LoVo (cell line): ENCODE measurements around the gene EBF3.

Experiments
- DNase-seq: peaks from one replicate; pipeline ENCODE4 v3.0.0-alpha.2; 2016; ENCODE audit warnings: low spot score

The EBF3 gene

DNA sequence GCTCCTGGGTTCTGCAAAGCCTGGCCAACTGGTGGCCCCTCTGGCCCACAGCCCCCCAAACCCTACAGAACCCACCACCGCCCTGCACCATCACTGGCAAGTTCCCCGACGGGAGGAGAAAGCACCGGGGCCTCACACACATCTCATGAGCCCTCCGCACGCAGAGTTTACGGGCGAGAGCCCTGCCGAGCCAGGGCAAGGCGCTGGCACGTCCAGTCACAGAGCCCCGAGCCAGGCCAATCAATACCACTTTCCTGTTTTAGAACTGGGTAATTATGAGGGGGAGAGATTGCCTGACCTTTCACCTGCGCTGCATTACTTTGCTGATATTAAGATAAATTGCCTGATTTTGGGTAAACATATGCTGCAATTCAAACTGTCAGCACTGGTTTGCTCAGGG is 113.3 kb downstream of the EBF3 start:
- DNase-seq: no peak

GRCh38 chr10:129850316-129850715 is 113.8 kb downstream of the EBF3 start:
- no peak for DNase-seq

DNA sequence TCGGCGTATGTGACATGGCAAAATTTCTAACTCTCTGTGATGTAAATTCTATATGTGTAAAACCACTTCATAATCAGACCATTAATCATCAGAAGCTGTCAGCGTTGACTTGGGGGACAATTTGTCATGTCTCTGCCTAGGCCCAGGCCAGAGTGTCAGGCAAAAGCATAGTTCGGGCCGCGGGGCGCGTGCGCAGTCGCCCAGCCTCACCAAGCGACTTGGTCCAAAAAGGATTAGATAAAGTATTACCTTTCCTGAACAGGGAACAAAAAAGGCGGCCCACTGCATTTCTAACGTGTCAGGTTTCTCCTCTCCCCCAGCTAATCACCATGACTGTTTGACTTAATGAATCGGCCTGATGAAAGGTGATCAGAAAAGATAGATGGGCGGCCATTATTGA is 114.2 kb downstream of the EBF3 start:
- DNase-seq: no peak

DNA sequence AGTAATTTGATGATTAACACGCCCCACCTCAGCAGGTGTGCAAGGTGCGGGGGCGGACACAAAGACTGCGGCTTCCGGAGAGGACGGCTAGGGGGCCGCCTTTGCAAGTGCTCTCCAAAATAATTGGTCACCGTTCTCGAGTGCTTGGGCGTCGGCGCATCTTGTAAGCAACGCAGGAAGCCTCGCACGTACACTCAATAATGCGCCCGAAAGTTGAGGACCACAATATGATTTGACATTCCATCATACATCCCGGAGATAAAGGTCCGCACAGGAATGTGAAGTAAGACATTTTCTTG is 114.7 kb downstream of the EBF3 start:
- no peak for DNase-seq

GRCh38 chr10:129848696-129849451 is 115.2 kb downstream of the EBF3 start:
- no peak for DNase-seq

- no peak for DNase-seq
Observed at GRCh38 chr10:129847741-129848483, 116.2 kb downstream of the EBF3 start.

- DNase-seq: no peak
Observed at GRCh38 chr10:129846991-129847391, 117.1 kb downstream of the EBF3 start.

DNA sequence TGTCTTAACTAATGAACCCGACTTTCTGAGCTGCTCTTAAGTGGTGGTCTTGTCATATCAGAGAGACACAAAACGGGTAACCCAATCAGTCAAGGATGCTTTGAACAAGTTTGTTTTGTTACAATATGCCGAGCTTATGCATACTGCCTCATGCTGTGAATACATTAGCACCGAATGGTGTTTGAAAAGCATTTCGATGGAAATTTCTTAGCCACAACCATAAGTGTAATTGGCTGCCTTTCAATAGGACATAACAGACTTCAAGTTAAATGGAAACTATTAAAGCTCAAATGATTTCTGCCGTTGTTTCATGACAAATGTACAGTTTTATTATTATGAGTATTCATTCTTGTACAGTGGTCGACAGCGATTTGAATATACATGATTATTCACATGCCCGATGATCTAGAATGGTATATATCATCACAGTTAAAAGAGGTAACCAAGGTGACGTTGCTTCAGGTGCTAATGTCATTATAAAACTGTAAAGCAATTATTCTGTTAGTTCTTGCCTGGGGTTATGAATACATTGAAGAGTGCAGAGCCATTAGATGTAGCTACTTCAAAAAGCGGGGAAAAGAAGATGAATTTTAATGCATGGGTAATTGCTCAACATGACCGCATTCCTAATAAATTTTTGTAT is 118.8 kb downstream of the EBF3 start:
- no peak for DNase-seq

GRCh38 chr10:129844216-129844766 is 119.8 kb downstream of the EBF3 start:
- DNase-seq: no peak

DNA sequence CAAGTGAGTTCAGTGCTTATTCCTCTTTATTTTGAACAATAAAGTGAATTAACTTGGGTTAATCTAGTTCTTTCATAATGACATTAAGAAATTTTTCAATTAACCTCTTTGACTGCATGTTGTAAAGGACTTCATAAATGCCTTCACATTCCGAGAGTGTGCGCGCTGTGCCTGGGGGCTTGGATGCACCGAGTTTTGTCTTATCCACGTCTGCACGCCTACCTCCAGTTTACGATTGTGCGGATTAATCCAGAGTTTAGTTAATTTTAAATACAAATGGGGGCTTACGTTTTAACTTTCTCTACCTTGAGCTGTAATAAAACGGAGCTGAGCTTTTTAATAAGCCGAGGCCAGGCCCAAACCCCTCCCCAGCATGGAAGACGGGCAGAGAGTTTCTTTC is 120.4 kb downstream of the EBF3 start:
- no peak for DNase-seq

- DNase-seq: no peak
Observed at GRCh38 chr10:129843131-129843541, 120.9 kb downstream of the EBF3 start.

- no peak for DNase-seq
Observed at GRCh38 chr10:129842031-129842430, 122.0 kb downstream of the EBF3 start.

DNA sequence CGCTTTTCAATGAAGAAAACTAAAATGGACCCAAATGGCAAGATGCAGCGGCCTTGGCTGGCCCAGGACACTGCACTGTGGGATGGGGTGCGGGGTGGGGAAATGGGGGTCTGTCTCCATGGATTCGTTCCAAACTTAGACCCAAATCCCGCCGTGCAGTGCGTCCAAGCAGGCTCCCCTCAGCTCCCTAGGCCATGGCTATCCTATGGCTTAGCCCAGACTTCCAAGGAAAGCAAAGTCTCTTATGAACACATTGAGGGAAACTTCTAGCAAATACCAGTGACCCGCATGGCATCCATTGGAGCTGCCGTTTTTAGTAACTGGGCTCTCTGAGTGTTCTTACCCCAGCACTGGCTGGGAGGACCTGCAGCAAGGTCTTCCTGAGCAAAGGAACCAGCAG is 122.5 kb downstream of the EBF3 start:
- DNase-seq: no peak

DNA sequence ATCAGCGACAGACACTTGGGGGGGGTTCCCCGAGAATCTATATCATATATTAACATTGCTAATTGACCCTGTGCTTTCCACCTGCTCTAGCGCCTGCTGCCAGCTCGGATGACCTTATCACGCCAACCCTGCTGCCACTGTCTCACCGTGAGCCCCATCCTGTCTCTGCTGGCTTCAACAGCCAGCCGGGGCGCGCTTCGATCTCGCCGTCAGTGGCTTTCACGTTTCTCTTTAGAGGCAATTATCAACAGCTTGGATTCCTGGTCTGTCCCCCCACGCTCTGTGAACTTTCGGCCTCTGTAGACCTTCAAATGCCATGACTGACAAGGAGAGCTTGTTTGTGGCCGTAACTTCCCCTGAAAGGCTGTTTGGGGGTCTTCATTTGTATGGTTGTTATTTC is 123.0 kb downstream of the EBF3 start:
- DNase-seq: no peak

- no peak for DNase-seq
Observed at GRCh38 chr10:129840196-129840590, 123.9 kb downstream of the EBF3 start.

- DNase-seq: no peak
Observed at GRCh38 chr10:129839285-129840195, 124.5 kb downstream of the EBF3 start.

GRCh38 chr10:129838794-129839193 is 125.3 kb downstream of the EBF3 start:
- no peak for DNase-seq

DNA sequence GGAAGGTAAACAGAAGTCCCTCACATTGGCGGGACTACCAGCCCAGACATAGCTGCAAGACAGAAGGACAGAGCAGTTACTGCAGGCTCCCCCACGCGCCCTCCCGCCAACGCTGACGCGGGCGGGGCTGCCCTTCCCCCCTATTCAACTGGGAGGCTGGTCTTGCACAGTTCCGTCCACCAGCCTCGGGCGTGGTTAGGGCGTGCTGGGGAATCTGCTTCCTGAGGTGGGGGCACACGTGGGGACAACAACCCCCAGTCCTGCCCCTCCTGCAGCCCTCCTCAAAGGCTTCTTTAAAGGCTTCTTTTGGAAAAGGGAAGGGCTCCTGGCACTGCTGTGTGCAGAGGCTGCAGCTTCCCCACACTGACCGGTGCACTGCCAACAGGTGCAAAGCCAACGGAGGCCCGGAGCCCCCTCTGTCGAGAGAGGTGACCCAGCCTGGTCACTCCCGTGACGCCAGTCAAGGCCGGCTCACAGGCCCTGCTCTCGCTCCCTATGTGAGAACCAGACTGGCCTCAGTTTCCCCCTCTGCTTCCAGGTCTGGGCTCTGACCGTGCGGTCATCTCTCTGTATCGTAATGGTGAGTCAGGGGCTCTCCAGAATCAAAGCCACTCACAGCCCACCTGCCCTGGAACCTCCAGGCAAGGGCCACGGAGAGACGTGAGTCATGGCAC is 126.0 kb downstream of the EBF3 start:
- DNase-seq: no peak

DNA sequence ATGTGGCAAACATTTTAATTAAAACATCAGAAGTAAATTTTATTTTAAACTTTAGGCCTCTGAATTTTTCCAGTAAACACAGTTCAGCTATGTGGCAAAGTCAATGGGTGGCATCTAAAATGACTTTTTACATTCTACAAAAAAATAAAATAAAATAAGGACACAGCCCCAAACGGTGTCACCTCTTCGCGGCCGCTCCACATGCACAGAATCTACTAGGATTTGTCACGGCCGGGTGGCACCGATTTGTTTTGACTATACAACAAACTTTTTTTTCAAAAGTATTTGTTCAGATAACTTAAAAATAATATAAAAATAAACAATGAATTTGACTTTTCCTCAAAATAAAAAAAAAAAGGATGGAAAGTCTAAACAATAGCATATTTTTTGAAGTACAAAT is 127.8 kb downstream of the EBF3 start:
- DNase-seq: no peak

GRCh38 chr10:129833994-129834739 is 129.9 kb downstream of the EBF3 start:
- no peak for DNase-seq

GRCh38 chr10:129833468-129833950 is 130.6 kb downstream of the EBF3 start:
- no peak for DNase-seq
